GM21576 (cell line): ENCODE measurements around the gene CUEDC1.

Experiments
- ATAC-seq: cut with Tn5 transposase; IDR thresholded peaks from one replicate; pipeline ENCODE4 v1.9.1; 2021; ENCODE audit warnings: mild to moderate bottlenecking, moderate library complexity; ENCODE audit not compliant: unreplicated experiment

CUEDC1 gene

DNA sequence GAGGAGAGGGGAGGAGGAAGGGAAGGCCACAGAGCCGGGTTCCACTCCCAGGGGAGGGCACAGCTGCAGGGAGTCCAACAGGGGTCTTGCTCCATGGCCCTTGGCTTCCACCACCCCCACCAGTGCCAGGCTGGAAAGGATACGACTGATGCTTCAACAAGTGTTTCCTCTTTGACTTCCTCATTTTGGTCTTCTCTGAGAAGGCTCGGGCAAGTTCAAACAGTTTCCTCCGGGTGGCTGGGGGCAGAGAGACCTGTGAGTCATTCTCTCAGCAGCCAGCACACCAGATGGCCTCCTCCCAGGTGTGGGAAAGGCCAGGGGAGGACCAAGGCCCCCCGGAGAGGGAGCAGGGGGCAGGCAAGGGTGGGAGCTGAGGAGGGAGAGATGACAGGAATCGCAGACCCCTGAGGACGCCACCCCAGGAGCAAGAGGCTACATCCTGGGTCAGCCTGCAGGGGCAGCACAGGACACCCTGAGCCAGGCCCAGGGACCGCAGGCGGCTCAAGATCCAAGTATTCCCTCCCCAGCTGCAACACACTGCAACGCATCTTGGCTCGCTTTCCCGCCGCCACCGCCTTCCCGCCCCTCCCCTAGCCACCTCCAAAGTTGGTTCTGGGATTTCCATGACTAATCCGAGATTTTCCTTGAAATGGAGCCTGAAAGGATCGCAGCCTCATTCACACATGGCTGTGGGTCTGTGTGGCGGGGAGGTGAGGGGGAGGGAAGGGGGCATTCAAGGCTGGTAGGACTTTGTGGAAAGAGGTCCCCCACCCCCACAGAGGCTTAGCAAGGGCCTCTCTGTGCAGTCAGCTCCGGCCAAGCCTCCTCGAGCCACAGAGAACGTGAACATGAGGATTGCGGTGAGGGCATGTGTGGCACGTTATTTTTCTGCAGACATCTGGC lies 87.0 kb downstream of the CUEDC1 start:
- peak; percentile 73 for ATAC-seq

DNA sequence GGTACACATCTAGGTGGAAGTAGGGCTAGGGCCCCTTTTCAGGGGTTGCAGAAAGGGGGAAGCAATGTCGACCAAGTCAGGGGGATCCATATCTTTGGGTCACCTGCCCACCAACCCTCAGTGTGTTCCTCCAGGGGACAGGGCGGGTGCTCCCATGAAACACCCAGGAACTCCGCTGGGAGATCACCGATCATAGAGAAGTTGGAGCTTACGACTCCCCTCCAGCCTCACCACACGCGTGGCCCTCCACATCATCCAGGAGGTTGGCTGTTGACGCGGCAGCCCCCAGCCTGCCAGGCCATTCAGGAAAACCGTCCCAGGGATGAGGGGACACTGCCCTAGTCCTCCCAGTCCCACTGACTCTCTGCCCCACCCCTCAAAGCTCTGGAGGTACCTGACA lies 88.1 kb downstream of the CUEDC1 start:
- no peak for ATAC-seq

DNA sequence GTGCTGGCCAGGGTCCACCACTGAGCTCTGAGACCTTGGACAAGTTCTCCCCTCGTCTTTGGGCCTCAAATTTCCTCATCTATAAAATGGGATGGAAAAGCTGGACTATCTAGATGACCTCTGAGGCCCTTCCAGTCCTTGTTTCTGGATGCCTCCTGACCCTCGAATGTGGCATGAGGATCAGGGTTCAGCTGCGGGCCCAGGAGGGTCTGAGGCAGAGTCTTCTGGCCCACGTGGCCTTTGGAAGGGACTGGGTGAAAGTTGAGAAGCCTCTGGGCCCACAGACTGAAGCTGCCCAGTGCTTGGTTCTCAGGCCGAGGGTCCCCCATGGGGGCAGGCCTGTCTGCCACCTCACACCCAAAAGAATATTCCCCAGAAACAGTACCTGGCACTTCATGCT lies 88.5 kb downstream of the CUEDC1 start:
- no peak for ATAC-seq

DNA sequence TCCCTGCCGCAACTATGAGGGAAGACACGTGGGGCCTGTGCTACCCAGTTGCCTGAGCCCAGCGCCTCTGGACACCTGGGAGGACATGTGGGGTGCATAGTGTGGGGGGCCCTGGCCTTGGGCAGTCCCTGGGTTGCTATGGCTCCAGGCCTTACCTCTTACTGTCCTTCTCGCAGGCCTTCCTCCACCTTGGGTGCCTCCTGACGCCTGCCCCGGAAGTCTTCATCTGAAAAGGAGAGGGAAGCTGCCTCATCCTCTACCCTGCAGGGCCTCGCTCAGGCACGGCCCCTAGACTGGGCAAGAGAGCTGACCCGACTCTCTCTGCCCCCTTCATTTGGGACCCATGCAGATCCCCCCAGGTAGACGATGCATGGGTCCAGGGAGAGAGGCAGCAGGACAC lies 88.9 kb downstream of the CUEDC1 start:
- ATAC-seq: no peak

DNA sequence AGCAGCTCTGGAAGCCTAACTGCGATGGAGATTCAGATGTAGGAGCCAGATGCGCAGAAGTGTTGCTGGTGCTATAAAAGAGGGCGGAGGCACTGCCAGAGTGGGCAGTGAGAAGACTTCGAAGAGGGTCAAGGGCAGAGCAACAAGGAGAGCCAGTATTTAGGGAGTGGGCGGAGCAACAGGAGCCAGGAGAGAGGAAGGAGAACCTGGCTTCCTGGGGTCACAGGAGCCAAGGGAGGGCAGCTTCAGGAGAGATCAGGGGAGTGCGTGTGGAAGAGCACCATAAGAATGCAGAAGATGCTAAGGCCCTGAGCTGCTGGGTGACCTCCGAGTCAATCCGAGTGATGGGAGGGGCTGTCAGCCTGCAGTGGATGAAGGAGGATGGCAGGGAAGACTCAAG lies 90.9 kb downstream of the CUEDC1 start:
- ATAC-seq: no peak

DNA sequence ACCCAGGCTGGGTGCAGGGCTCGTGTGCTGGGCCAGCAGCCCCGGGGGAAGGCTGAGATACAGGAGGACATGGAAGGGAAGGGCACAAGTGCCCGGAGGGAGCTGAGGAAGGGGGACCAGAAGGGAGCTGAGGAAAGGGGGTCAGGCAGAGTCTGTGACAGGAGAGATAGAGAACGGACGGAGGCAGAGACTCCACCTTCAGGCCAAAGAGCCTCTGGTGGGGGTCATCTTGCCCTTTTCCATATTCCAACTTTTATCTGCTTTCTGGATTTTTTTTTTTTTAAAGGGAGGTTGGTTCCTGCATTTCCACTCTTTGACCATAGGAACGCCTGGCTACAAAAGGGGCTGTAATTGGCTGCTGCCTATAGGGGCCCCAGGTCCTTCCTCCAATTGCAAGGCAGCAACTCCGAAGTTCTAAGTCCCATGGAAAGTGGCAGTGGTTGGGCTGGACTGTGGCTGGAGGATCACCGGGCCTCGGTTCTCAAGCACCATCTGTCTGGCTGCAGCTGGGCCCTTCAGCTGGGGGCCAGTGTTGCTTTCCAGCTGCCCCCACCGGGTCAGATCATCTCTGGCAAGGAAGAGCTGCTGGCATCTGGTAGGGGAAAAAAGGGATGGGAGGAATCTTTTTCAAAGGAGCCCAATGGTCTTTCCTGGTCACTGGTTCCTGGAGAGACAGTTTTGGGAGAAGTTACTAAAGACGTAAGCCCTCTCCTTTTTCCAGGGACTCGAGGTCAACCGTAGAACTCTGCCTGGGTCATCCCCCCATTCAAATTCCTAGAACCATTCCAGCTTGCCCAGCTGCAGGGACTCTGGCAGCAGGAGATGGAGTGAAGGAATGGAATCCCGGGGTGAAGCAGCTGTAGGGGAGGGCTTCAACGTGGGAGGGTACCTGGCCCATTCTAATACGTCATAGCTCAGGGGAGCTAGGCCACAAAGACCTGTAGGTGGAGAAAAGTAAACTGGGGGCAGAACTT lies 92.2 kb downstream of the CUEDC1 start:
- no peak for ATAC-seq

DNA sequence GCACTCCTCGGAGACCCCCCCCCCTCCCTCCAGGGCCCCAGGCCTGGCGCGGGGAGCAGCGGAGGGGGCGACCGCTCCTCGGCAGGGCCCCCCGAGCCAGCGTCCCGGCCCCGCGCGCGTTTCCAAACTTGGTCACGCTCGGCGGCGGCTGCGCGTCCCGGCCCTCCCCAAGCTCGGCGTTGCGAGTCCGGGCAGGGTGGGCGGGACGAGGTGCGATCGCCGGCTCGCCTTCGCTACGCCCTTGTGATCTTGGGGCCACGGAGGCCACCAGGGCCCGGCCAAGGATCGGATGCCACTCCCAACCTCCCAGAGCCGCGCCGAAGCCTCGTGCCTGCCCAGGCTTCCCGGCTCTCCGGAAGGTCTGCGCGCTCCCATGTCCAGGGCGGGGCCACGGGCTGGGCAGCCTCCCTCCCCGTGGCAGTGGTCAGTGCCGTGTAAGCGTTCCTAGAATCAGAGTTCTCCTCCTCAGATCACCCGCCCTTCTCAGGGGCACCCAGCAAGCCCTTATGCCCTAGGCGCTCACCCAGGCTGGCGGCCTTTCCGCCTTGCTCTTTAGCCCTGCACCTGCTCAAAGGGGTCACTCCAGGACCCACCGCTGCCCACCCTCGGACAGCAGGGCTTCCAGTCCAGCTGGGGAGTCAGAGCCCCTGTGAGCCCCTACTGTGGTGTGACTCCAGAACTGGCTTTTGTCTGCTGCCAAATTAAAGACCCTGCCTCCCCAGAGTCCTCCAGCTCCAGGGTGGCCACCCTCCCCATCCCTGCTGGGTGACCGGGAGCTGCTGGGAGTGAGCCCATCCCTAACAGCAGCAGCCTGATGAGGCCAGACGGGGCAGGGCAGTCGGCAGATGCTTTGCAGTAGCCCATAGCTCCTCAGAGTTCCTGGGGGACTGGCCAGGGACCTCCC lies 93.2 kb downstream of the CUEDC1 start:
- ATAC-seq: no peak

DNA sequence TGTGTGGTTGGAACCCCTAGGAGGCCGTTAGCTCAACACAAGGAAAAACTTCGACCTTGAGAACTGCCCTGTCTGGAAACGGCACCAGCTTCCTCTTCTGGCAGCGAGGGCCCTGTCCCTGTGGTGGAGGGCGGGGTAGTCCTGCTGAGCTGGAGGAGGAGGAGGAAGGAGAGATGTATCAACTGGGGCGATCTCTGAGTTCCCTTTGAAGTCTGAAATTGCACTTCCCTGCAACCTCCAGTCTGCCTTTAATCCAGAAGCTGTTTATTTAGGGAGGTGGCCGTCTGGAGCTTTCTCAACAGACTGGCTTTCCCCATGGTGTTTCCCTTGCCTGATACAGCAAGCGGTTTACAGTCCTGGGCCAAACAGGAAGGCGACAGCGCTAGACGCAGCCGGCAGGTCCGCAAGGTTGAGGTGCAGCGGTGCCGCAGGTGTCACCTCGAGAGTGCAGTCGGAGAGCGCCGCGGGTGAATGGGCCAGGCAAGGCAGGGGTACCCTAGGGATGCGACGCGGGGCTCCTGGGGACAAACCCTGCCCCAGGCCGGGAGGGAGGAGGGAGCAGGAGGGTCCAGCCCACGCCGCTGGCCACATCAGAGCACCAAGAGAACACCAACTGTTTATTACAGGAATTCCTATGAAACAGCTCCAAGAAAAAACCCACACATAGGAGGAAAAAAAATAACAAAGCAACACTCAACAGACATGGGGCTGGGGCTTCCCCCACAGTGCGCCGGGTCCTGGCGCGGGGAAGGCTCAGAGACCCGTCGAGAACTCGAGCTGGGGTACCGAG lies 94.0 kb downstream of the CUEDC1 start:
- no peak for ATAC-seq

DNA sequence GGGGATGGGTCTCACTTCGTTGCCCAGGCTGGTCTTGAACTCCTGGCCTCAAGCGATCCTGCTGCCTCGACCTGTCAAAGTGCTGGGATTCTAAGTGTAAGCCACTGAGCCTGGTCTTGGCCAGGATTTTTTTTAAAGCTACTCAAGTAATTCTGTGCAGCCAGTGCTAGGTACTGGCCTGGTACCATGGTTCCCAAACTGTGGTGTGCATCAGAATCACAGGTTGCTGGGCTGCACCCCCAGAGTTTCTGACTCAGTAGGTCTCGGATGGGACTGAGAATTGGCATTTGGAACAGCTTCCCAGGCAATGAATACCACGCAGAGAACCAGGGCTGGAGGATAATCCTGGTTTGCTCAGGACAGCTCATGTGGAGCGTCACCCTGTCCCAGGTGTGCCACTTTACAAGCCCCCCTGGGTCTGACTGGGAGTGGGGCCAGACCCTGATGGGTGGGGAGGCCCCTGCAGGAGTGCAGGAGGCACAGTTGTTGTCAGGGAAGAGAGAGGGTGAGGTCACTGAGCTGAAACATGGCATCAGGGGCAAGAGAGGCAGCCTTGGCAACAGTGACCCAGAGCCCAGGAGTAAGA lies 94.7 kb downstream of the CUEDC1 start:
- ATAC-seq: no peak

DNA sequence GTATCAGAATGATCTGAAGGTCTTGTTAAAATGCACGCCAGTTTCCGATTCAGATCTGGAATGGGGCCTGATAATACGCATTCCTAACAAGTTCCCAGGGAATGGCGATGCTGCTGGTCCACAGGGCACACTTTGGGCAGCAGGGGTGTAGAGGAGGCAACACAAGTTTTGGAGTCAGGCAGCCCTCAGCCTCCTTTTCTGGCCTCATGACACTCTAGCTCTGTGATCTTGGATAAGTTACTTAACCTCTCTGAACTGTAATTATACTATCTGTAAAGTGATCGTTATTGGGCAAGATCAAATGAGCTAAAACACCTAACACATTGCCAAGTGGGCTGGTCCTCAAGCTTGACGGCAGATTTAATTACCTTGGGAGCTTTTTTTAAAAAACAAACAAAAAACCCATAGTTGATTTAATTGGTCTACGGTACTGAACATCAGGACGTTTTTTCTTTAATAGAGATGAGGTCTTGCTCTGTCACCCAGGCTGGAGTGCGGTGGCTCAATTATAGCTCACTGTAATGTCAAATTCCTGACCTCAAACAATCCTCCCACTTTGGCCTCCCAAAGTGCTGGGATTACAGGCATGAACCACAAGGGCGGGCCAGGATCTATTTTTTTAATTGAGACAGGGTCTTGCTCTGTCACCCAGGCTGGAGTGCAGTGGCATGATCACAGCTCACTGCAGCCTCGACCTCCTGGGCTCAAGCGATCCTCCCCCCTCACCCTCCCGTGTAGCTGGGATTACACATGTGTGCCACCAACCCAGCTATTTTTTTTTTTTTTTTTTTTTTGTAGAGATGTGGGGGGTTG lies 95.4 kb downstream of the CUEDC1 start:
- ATAC-seq: no peak

DNA sequence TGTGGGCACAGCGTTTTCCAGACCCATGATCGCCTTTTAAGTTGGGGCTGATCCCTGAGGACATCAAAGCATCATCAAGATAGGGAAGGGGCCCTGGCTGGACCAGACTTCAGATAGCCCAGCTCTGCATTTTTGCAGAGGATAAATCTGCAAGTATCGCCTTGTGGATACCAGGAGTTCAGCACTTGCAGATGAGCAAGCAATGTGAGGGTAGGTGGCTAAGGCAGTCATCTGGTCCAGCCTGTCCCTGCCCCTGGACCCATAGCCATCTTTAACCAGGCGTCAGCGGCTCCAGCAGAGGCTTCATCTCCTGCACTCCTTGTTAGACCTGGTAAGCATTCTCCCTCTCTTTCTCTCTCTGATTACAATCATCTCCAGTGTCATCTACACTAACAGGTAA lies 96.4 kb downstream of the CUEDC1 start:
- ATAC-seq: no peak

DNA sequence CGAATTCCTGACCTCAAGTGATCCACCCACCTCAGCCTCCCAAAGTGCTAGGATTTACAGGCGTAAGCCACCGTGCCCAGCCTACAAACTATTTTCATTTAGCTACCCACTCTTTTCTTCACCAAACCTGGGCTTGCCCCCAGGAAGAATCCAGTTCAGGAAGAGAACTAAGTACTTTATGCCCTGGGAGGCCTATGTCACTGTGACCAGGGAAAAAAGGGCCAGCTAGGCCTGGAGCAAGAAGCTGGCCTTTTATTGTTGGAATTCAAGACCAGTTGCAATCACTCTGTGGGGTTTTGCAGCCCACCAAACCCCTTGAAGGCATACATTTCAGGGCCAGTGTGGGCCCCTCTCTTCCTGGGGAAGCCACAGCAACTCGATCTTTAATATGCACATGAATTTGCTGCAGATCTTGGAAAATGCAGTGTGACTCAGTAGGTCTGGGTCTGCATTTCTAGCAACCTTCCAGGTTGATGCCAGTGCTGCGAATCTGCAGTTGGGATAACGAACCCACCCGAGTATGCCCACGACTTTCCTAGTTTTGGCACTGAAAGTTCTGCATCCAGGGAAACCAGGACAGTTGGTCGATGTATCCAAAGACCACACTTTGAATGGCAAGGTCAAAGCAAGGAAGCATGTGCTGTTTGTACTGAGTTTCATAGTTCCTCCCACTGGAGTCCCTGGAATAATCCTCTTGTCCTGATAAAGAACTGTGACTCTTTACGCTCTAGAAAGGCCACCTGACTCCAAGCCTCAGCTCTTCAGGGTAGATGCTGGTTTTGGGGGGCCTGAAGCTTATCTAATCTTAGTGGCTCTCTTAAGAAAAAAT lies 98.2 kb downstream of the CUEDC1 start:
- ATAC-seq: no peak

DNA sequence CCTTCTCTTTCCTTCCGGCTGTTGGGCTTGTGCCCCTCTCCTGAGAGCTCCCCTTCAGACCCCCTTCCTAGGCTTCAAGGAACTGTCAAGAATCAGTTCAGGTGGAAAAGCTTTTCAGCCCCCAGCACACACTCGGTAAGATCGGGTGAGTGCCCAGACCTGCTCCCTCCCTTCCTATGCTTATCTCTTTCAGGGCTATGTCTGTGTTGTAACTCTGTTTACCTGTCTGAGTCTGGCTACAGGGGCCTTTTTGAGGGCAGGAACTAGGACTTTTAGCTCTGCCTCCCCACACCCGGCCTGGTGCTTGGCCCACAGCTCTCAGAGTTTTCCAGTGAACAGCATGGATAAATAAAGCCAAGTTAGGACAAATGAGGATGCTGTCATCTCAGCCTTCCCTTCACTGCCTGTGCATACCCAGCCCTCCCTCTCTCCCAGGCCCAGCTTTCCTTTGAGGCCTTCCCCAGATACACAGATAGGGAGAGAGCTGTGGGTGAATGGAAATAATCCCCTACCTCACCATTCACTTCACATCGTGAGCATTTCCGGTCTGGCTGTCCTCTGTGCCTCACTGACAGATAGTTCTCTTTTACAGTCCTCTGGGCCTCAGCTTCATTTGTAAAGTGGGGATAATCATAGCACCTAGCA lies 99.7 kb downstream of the CUEDC1 start:
- ATAC-seq: no peak

DNA sequence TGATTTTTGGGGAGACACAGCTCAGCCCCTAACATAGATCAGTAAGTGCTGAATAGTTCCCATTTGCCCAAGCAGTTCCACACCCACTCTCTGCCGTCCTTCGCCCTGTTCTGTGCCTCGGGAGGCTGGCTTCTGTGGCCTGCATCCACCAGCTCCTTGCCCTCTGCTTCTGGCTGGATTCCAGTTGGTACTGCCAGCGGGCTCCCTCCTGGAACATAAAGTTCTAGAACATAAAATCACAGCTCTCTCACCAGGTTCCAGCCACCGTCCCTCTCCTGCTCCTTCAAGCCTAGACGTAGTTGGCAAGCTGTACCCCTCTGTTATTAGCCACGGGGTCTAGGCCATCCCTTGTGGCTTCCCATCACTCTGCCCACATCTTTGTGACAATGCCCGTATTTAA lies 101.5 kb downstream of the CUEDC1 start:
- ATAC-seq: no peak

DNA sequence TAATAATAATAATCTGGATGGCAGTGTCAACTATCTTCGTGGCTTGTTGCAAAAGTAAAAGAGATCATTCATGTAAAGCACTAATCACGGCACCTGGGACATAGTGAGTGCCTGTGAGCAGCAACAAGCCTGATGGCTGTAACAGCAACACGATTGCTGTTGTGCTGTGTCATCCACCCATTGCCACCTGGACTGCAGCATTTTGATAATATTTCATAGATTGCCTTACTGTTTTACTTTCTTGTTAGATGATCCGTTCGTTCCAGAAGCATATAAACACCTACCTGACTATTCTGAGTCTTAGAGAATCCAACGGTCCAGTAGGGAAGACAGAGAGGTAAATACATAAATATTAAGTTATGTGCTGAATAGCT lies 102.3 kb downstream of the CUEDC1 start:
- ATAC-seq: no peak

DNA sequence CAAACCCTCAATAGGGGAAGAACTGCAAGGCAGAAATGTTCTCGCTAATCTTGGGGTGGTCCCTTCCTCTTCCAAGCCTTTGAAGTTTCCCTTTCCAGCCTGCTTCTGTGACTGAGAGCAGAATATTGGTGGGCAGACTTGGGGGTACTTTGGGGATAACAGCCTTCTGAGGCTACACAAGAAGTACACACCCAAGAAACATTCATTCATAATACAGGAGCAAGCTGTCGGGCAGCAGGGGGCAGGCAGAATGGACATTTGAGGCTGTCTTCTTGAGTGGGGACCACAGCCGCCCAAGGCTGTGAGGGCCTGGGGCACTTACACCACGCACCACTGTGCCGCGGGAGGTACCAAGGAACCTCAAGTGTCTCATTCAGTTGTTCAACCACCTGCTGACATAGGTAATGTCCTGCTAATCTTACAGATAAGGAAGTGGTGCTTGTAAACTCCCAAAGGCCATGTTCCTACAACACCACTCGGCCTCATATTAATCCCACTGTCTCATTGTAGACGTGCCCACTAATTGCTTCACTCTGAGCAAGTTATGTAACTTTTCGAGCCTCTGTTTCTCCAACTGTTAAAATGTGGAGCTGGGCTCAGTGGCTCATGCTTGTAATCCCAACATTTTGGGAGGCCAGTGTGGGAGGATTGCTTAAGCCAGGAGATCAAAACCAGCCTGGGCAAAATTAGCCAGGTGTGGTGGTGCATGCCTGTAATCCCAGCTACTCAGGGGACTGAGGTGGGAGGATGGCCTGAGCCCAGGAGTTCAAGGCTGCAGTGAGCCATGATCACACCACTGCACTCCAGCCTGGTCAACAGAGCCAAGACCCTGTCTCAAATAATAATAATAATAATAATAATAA lies 102.9 kb downstream of the CUEDC1 start:
- ATAC-seq: no peak
